NCI-H2029 (cell line): ENCODE results near the gene IL1A.

Experiments used
- DNase-seq: peaks from one replicate; lab custom pipeline; 2025; lab: John Stamatoyannopoulos, UW

The IL1A gene

GRCh38 chr2:112726487-112727190 lies 57.7 kb downstream of the IL1A start:
- DNase-seq: peak; percentile 87

GRCh38 chr2:112725545-112726457 lies 58.5 kb downstream of the IL1A start:
- DNase-seq: no peak

- no peak for DNase-seq
Measured at GRCh38 chr2:112724591-112725525, 59.4 kb downstream of the IL1A start.

GRCh38 chr2:112723995-112724394 lies 60.3 kb downstream of the IL1A start:
- no peak for DNase-seq
